GM19328 (cell line): ENCODE results near the gene CST7.

Experiments
- ATAC-seq: cut with Tn5 transposase; IDR thresholded peaks from one replicate; pipeline ENCODE4 v1.9.1; 2021; ENCODE audit warnings: mild to moderate bottlenecking, moderate library complexity; ENCODE audit not compliant: unreplicated experiment

The CST7 gene

GRCh38 chr20:24962510-24962909, 13.4 kb downstream of the CST7 start:
- no peak for ATAC-seq

GRCh38 chr20:24963672-24964505, 14.8 kb downstream of the CST7 start:
- no peak for ATAC-seq

- no peak for ATAC-seq
Measured at GRCh38 chr20:24964506-24964840, 15.4 kb downstream of the CST7 start.

DNA sequence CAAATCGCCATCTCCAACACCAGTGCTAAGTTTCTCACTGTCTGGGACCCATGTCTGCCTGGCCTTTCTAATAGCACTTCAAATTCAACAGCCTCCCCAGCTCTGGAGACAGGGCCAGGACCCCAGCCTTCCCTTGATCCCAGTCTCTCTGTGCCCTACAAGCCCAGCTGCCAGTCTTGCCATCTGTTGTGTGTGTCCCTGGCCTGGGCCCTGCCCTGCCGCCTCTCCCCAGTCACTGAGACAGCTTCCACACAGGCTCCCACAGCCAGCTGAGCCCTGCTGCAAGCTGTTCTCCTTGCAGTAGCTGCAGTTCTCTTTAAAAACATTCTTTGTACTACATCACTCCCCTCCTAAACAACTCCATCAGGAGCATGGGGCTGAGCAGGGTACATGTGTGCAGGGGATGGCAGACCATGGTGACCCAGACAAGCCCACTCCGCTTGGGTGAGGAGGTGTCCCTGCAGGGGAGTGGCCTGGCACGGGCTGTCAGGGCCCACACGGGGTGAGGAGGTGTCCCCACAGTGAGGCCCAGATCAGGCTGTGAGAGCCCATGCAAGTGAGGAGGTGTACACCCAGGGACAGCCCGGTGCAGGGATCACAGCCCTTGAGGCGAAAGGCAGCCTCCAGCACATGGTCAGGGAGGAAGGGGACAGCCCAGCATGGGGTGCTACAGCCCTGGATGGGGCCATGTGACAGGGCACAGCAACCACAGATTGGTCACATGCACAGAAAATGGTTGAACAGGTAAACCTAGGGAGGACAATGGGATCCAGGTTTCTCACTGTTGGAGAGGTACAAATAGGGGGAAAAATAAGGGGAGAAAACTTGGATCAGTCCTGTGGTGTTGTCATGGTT, 16.2 kb downstream of the CST7 start:
- no peak for ATAC-seq

DNA sequence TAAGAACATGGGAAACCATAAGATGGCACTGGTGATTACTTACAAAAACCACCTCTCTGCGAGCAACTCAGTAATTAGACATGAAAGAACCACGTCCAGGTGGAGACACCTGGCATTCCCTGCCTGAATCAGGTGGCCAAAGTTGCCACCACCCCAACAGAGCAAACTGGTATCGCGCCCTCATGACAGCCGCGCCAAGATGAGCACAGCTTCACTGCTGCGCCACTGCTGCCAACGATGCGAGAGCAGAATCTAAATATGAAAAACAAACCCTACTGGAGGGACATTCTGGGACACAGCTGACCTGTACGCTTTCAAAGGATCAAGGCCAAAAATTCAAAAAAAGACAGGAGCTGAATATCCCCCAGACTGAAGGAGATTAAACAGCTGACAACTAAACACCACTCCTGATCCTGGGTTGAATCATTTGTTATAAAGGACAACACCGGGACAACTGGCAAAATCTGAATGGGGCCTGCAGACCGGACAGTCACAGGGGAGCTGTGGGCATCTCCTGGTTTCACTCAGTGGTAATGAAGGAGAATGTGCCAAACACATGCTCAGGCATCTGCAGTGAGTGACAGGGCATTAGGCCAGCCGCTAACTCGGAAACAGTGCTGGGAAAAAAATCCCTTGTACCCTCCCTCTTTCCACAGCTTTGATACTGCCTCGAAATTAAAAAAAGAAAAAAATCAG, 17.4 kb downstream of the CST7 start:
- no peak for ATAC-seq

DNA sequence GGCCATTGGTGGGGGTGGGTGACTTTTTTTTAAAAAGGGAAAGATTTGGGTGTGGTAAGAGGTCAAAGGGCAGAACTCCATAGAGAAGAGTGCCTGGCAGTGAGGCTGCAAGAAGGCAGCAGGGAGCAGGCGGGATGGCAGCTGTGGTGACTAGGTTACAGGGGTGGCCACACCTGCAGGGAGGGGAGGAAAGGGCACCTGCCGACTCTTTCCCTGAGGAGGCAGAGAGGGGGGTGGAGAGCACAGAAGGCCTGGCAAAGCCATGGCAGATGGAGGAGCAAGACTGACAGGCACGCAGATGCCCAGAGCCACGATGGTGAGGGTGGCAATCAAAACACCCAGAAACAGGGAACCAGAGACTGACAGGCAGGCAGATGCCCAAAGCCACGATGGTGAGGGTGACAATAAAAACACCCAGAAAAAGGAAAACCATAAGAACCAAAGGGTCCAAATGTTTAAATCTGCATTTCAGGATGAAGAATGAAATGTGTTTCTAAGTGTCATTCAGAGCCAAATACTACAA, 19.3 kb downstream of the CST7 start:
- no peak for ATAC-seq

DNA sequence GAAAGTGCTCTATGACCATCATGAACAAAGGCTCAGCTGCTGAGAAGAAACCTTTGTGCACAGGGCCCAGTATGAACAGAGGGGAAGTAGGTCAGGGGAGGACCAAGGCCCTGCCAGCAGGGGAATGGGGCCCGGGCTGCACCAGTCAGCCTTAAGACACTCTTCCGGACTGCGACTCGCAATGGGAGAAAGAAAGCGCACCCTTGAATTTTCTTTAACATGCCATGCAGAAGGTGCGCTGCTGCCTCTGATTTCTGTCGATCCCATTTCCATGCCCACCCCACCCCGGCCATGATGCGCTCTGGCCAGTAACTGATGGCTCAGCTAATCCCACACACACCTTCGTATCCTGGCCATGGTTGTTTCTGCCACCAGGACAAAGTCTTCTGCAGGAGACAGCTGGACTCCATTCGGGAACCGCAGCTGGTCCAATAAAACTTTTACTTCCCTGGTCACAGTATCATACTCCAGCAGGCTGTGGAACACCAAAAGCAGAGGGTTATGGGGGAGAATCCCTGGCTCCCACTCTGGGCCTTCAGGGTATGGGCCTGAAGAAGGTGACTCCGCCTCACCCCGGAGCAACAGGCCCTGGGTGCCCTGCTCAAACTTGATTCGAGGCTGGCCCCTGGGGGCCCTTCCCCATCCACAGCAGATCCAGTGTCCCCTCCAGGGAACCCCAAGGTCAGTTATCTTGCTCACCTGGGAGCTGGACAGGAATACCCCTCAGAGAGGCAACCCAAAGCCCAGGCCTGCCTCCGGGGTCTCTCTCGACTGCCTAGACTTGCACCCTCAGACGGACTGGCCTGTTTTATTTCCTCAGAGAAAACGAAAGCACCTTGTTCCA, 20.3 kb downstream of the CST7 start:
- ATAC-seq: no peak

GRCh38 chr20:24970030-24970553, 21.0 kb downstream of the CST7 start:
- ATAC-seq: no peak

- ATAC-seq: no peak
Measured at GRCh38 chr20:24970754-24971153, 21.7 kb downstream of the CST7 start.

GRCh38 chr20:24971376-24972101, 22.5 kb downstream of the CST7 start:
- no peak for ATAC-seq

GRCh38 chr20:24972341-24972740, 23.3 kb downstream of the CST7 start:
- ATAC-seq: no peak

DNA sequence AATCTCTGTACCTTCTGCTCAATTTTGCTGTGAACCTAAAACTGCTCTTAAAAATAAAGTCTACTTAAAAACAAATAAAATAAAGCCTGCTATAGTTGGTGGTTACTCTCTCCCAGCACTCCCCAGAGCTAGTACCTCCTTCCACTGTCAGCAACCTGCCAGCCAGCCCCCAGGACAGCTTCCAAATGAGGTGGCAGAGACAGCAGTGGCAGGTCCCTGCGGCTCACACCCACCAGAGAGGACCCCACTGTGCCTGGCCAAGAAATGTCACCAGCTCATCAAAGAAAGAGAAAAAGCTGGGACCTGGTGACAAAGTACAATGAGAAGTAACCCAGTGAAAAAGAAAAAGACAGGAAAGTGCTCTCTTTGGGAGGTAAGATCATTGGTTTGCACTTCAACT, 28.3 kb downstream of the CST7 start:
- no peak for ATAC-seq

DNA sequence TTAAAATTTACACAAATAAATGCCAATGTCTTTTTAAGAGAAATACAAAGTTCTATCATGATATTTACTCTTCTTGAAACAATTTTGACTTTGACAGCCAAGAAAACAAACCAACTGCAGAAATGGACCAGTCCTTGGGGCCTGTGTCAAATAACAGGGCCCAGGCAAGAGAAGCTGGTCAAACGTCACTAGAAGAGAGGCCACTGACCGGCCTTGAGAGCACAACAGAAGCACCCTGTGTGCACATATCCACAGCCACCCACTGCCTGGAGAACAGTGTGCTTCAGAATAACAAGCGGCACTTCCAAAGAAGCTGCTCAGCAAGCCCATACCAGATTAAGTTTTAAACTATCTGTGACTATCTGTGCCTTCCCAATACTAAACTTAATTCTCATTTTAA, 28.7 kb downstream of the CST7 start:
- no peak for ATAC-seq

DNA sequence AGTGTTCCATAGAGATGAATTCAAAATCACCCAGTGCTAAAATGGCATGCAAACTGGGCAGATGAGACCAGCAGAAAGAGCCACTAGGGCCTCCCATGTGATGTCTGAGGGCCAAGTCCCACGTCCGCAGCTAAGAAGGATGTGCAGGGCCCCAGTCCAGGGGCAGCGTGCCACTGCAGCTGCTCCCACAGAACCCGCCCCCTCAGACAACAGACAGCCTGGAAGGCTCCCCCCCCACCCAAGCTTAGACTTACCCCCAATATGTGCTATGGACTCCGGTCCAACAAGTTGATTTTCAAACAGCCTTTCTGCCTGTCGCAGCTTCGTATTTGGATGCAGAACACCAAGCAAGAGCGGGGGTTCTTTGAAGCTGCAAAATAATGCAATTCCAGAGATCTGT, 29.4 kb downstream of the CST7 start:
- no peak for ATAC-seq

- no peak for ATAC-seq
Measured at GRCh38 chr20:24979036-24979960, 30.2 kb downstream of the CST7 start.

GRCh38 chr20:24980291-24981053, 31.4 kb downstream of the CST7 start:
- ATAC-seq: no peak

- no peak for ATAC-seq
Measured at GRCh38 chr20:24981282-24981681, 32.2 kb downstream of the CST7 start.

DNA sequence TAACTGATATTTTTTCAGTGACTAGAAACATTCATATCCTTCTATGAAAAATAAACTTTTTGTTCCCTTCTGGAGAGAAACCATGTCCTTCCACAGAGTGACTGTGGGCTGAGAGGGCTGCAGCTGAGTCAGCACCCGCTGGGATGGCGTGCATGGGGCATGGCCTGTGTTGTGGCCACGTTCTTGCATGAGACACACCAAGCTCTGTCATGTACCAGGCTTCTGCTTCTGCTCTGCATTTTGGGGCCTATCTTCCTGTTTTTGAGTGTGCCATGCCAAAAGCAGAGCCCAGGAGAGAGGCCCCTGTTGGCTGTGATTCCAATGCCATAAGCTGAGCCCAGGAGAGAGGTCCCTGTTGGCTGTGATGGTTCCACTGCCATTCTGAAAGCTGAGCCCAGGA, 32.7 kb downstream of the CST7 start:
- ATAC-seq: no peak
